Thoracic aorta (tissue), 2 donors: Measurements from ENCODE around the gene MORC4. TPM values are rescaled to one million over a fixed set of nuclear protein-coding genes. Genes with fewer than 3 reads are reported as not detected.

Experiments used
- ATAC-seq: fragments of 150-250 bp; one replicate; pipeline ENCODE4 v1.8.0; 2017; ENCODE audit warnings: low read depth; ENCODE audit not compliant: insufficient number of reproducible peaks, low FRiP score
- DNase-seq: peaks from one replicate; pipeline ENCODE4 v3.0.0-alpha.2; 2020; ENCODE audit warnings: low spot score
- H3K27ac ChIP-seq, 2 donors: fragments of 200-600 bp; sonication (generic); 1 replicate in 1 of 2; 2 replicates in 1 of 2; pipeline ENCODE4 v1.5.1; 2016; ENCODE audit warnings: mild to moderate bottlenecking in 2 of 2, moderate library complexity in 2 of 2
- H3K27me3 ChIP-seq: fragments of 200-600 bp; sonication (generic); replicated peaks from 2 replicates; pipeline ENCODE4 v1.6.0; 2016; ENCODE audit warnings: mild to moderate bottlenecking; ENCODE audit not compliant: insufficient read depth
- H3K36me3 ChIP-seq: fragments of 200-600 bp; sonication (generic); one replicate; pipeline ENCODE4 v1.5.1; 2016
- H3K4me1 ChIP-seq, 2 donors: fragments of 200-600 bp; sonication (generic); 1 replicate in 1 of 2; 2 replicates in 1 of 2; pipeline versions ENCODE4 v1.5.1 to v1.6.0; 2016; ENCODE audit warnings: low read depth in 2 of 2, mild to moderate bottlenecking in 1 of 2; ENCODE audit not compliant: control insufficient read depth in 1 of 2
- H3K4me3 ChIP-seq: fragments of 200-600 bp; sonication (generic); 2 replicates; pipeline ENCODE4 v1.5.1; 2016; ENCODE audit warnings: mild to moderate bottlenecking
- H3K9me3 ChIP-seq: fragments of 200-600 bp; sonication (generic); 2 replicates; pipeline ENCODE4 v1.5.1; 2016
- total RNA-seq, 2 donors: library from RNA; depleted of rRNA; stranded (reverse); fragments of >200 nt; gene quantifications; one replicate each; pipeline versions ENCODE4 v1.1.0 to v1.2.3, GENCODE V29; 2016
- TF ChIP-seq, protein P1 (sequence below): fragments of 200-600 bp; sonication (generic); IDR thresholded peaks from one replicate; pipeline ENCODE4 v1.5.1; 2019; ENCODE audit warnings: antibody characterized with exemption

Gene MORC4
- 10 to 100 TPM; 10.4 to 28.4 TPM for total RNA-seq

DNA sequence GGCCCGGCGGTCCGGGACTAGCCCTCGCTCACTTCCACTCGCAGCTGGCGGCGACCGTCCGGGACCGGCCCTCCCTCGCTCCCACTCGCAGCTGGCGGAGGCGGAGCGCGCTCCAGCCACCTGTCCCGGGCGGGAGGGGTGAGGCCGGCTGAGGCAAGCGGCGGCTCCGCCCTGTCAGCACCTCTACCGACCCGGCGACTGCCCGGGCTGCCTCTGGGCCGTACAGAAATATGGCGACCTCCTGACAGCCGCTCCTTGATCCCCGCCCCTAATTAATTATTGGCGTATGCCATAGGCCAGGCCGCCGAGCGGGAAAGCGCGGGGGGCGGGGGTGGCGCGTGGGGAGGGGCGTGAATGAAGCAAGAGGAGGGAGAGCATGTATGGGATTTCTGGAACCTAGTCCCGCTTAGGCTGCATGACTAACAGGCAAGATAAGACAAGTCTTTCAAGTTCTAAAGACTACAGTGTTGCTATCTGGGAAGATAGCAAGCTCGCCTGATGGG lies at the start of gene MORC4:
TSS of gene MORC4 (minus strand) at position 200 of the 503 bp plus-strand sequence. CDS start 243 bp downstream, outside the sequence.
- no peaks in the 10 kb centered on the region for H3K36me3 ChIP-seq
- H3K27me3 ChIP-seq, result no peaks in the 10 kb centered on the region
- peak within 1 kb of the TSS; percentile 82 for H3K4me3 ChIP-seq
- H3K27ac ChIP-seq, result peak within 1 kb of the TSS; percentile 38 to 55
- TF ChIP-seq, protein P1, sequence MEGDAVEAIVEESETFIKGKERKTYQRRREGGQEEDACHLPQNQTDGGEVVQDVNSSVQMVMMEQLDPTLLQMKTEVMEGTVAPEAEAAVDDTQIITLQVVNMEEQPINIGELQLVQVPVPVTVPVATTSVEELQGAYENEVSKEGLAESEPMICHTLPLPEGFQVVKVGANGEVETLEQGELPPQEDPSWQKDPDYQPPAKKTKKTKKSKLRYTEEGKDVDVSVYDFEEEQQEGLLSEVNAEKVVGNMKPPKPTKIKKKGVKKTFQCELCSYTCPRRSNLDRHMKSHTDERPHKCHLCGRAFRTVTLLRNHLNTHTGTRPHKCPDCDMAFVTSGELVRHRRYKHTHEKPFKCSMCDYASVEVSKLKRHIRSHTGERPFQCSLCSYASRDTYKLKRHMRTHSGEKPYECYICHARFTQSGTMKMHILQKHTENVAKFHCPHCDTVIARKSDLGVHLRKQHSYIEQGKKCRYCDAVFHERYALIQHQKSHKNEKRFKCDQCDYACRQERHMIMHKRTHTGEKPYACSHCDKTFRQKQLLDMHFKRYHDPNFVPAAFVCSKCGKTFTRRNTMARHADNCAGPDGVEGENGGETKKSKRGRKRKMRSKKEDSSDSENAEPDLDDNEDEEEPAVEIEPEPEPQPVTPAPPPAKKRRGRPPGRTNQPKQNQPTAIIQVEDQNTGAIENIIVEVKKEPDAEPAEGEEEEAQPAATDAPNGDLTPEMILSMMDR, result no peak
- H3K9me3 ChIP-seq, result no peaks in the 10 kb centered on the region
- peaks cover 0 to 6% of the 10 kb centered on the region in 2 donors for H3K4me1 ChIP-seq
- ATAC-seq (peak; percentile 55), DNase-seq (peak; percentile 18)

DNA sequence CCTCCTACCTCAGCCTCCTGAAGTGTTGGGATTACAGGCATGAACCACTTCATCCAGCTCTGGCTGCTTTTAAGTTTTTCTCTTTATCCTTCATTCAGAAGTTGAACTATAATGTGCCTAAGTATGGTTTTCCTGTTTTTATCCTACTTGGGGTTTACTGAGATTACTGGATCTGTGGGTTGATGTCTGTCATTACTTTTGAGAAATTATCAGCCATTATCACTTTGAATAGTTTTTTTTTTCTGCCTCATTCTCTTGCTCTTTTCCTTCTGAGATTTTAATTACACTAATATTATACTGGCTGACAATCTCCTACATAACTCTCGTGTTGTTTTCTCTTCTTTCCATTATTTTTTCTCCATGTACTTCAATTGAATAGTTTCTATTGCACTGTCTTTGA lies 47.6 kb upstream of the MORC4 start:
- Histone ChIP-seq H3K9me3 (no peaks in the 10 kb centered on the region), H3K4me3 (no peak overlapping the region), H3K27me3 (no peaks in the 10 kb centered on the region), H3K4me1 (no peaks in the 10 kb centered on the region), H3K36me3 (no peaks in the 10 kb centered on the region), H3K27ac (no peak overlapping the region)
- TF ChIP-seq, protein P1, result no peak
- ATAC-seq (no peak), DNase-seq (no peak)

DNA sequence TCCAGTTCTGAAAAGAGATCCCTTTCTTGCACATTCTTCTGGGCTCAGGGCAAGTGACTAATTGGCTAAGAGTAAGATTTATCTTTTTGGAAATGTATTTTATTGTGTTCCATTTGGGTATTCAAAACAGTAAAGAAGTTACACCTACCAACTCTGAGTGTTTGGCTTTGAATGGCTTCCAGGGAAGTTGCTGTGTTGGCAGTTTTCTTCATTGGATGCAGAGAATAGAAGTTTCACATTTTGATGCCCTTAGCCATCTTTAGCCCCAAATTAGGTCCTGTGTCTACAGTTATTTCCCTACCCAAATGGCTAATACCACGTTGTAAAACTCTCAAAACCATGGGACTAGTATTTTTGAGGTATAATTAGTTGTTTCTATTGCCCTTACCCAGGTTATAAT lies 29.7 kb upstream of the MORC4 start:
- Histone ChIP-seq H3K4me3 (no peak overlapping the region), H3K9me3 (no peaks in the 10 kb centered on the region), H3K4me1 (no peaks in the 10 kb centered on the region), H3K27me3 (no peaks in the 10 kb centered on the region), H3K27ac (no peak overlapping the region), H3K36me3 (no peaks in the 10 kb centered on the region)
- TF ChIP-seq, protein P1, result no peak
- DNase-seq, result no peak
- no peak for ATAC-seq

DNA sequence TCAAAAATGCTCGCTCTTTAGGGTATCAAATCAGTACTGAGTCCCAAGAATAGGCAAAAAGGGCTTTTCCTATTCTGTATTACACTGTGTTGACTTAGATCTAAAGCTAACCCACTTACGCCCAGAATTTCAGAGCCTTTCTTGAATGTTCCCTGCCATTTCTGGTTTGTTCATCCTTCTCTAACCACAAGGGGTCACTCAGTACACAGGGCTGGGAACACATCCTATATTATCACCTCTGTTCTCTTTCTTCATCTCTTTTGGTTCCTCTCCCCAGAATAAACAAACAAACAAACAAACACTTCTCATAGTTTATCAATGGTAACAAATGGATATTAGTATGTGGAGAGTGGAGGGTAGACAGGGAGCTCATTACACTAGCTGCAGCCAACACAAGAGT lies 25.5 kb upstream of the MORC4 start:
- TF ChIP-seq, protein P1, result no peak
- DNase-seq (no peak), ATAC-seq (no peak)
- Histone ChIP-seq H3K4me1 (no peaks in the 10 kb centered on the region), H3K27me3 (no peaks in the 10 kb centered on the region), H3K27ac (no peak overlapping the region), H3K36me3 (no peaks in the 10 kb centered on the region), H3K4me3 (no peak overlapping the region), H3K9me3 (no peaks in the 10 kb centered on the region)

DNA sequence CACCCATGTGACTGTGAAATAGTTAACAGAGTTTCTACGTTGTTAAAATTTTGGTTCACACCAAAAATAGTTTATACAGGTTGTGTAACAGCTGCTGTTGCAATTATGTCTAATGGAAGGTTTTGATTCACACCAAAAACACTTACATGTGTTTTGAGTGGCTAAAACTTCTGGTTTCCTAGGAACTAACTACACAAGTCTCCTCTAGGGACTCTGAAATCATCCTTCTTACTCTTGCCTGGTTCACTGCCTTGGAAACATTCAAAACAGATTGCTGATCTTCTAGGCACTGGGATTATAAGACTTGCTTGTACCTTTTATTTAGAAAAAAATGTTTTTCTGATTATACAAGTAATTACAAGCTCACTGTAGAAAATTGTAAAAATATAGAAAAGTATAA lies 14.9 kb upstream of the MORC4 start:
- no peak for DNase-seq
- no peak overlapping the region for H3K4me3 ChIP-seq
- H3K9me3 ChIP-seq, result no peaks in the 10 kb centered on the region
- no peak overlapping the region for H3K27ac ChIP-seq
- H3K27me3 ChIP-seq, result no peaks in the 10 kb centered on the region
- no peaks in the 10 kb centered on the region for H3K36me3 ChIP-seq
- H3K4me1 ChIP-seq, result no peaks in the 10 kb centered on the region
- TF ChIP-seq, protein P1, result no peak
- ATAC-seq, result no peak
